ENCODE measurements around the gene TMEM242.
"Not testable (repeated sequence)": the region's sequence is repeated elsewhere in the genome, so short reads cannot be mapped to it uniquely, and the experiment has no call there.

Gene TMEM242

GRCh38 chr6:157346373-157346772, 23.1 kb upstream of the TMEM242 start:
- Histone ChIP-seq H3K27me3 (no peaks in the 10 kb centered on the region), H3K27ac (no peak overlapping the region), H3K4me3 (no peak overlapping the region), H3K9ac (no peak overlapping the region), H3K36me3 (no peaks in the 10 kb centered on the region), H3K4me2 (no peak overlapping the region), H3K9me3 (replicated peaks in 1 of 11) (peaks cover 8 to 22% (median 14%) of the 10 kb centered on the region in 11 experiments), H3K4me1 (no peaks in the 10 kb centered on the region), H4K20me1 (no peaks in the 10 kb centered on the region)
- TF ChIP-seq Cebpa-rat (IDR thresholded peaks at IDR 0.05): no peak

GRCh38 chr6:157343732-157344131, 20.4 kb upstream of the TMEM242 start:
- Histone ChIP-seq H3K27me3 (no peaks in the 10 kb centered on the region), H3K4me3 (no peak overlapping the region), H3K9ac (no peak overlapping the region), H4K20me1 (no peaks in the 10 kb centered on the region), H3K4me1 (no peaks in the 10 kb centered on the region), H3K9me3 (replicated peaks in 1 of 11) (peaks cover 0 to 9% (median 0%) of the 10 kb centered on the region in 11 experiments; a peak in 2 of 22 replicates), H3K4me2 (no peak overlapping the region), H3K36me3 (no peaks in the 10 kb centered on the region), H3K27ac (no peak overlapping the region)
- no peak for TF ChIP-seq Cebpa-rat (IDR thresholded peaks at IDR 0.05)

GRCh38 chr6:157339432-157339831, 16.1 kb upstream of the TMEM242 start:
- Histone ChIP-seq H3K27ac (no peak overlapping the region), H4K20me1 (no peaks in the 10 kb centered on the region), H3K27me3 (no peaks in the 10 kb centered on the region), H3K4me1 (no peaks in the 10 kb centered on the region), H3K9ac (no peak overlapping the region), H3K4me3 (no peak overlapping the region), H3K4me2 (no peak overlapping the region), H3K36me3 (no peaks in the 10 kb centered on the region), H3K9me3 (replicated peaks in 1 of 11) (no peaks in the 10 kb centered on the region)
- TF ChIP-seq Cebpa-rat (IDR thresholded peaks at IDR 0.05): no peak

- TF ChIP-seq Cebpa-rat (IDR thresholded peaks at IDR 0.05): no peak
- no peaks in the 10 kb centered on the region for H3K36me3 ChIP-seq
- H3K4me3 ChIP-seq: no peak overlapping the region
Observed at GRCh38 chr6:157337751-157338150, 14.4 kb upstream of the TMEM242 start.

GRCh38 chr6:157337276-157337675, 14.0 kb upstream of the TMEM242 start:
- not testable (repeated sequence) for H3K4me3 ChIP-seq; H3K4me1 ChIP-seq; H3K9ac ChIP-seq; H3K27ac ChIP-seq; H3K9me3 ChIP-seq (replicated peaks in 1 of 11); H4K20me1 ChIP-seq; H3K4me2 ChIP-seq; H3K27me3 ChIP-seq; H3K36me3 ChIP-seq

More at GRCh38 chr6:157337751-157338150, 14.4 kb upstream of the TMEM242 start:
- Histone ChIP-seq H3K27ac (no peak overlapping the region), H3K9ac (no peak overlapping the region), H3K4me2 (no peak overlapping the region), H4K20me1 (no peaks in the 10 kb centered on the region), H3K27me3 (no peaks in the 10 kb centered on the region), H3K9me3 (replicated peaks in 1 of 11) (no peaks in the 10 kb centered on the region), H3K4me1 (no peaks in the 10 kb centered on the region)

GRCh38 chr6:157335829-157336228, 12.5 kb upstream of the TMEM242 start:
- Histone ChIP-seq H3K4me2 (no peak overlapping the region), H3K4me3 (no peak overlapping the region), H3K9ac (no peak overlapping the region), H3K4me1 (no peaks in the 10 kb centered on the region), H4K20me1 (no peaks in the 10 kb centered on the region), H3K9me3 (replicated peaks in 1 of 11) (no peaks in the 10 kb centered on the region), H3K27me3 (no peaks in the 10 kb centered on the region), H3K36me3 (no peaks in the 10 kb centered on the region), H3K27ac (no peak overlapping the region)
- TF ChIP-seq Cebpa-rat (IDR thresholded peaks at IDR 0.05): no peak

- H3K27me3 ChIP-seq: no peaks in the 10 kb centered on the region
- H3K9me3 ChIP-seq (replicated peaks in 1 of 11): no peaks in the 10 kb centered on the region
- H3K4me1 ChIP-seq: no peaks in the 10 kb centered on the region
- TF ChIP-seq Cebpa-rat (IDR thresholded peaks at IDR 0.05): no peak
- H3K9ac ChIP-seq: no peak overlapping the region
- no peaks in the 10 kb centered on the region for H4K20me1 ChIP-seq
- H3K36me3 ChIP-seq: no peaks in the 10 kb centered on the region
- no peak overlapping the region for H3K27ac ChIP-seq
- no peak overlapping the region for H3K4me2 ChIP-seq
- H3K4me3 ChIP-seq: no peak overlapping the region
Observed at GRCh38 chr6:157333956-157334355, 10.6 kb upstream of the TMEM242 start.

- Histone ChIP-seq H3K9ac (no peak overlapping the region), H3K4me3 (no peak overlapping the region), H3K27ac (no peak overlapping the region), H3K36me3 (no peaks in the 10 kb centered on the region), H3K4me1 (no peaks in the 10 kb centered on the region), H3K4me2 (no peak overlapping the region), H4K20me1 (no peaks in the 10 kb centered on the region), H3K9me3 (replicated peaks in 1 of 11) (no peaks in the 10 kb centered on the region), H3K27me3 (no peaks in the 10 kb centered on the region)
- no peak for TF ChIP-seq Cebpa-rat (IDR thresholded peaks at IDR 0.05)
Observed at GRCh38 chr6:157333537-157333936, 10.2 kb upstream of the TMEM242 start.

- no peaks in the 10 kb centered on the region for H3K27me3 ChIP-seq
- H3K9ac ChIP-seq: no peak overlapping the region
- no peaks in the 10 kb centered on the region for H4K20me1 ChIP-seq
- no peaks in the 10 kb centered on the region for H3K4me1 ChIP-seq
- TF ChIP-seq Cebpa-rat (IDR thresholded peaks at IDR 0.05): no peak
- no peak overlapping the region for H3K27ac ChIP-seq
- no peak overlapping the region for H3K4me3 ChIP-seq
- no peaks in the 10 kb centered on the region for H3K36me3 ChIP-seq
- no peak overlapping the region for H3K4me2 ChIP-seq
- H3K9me3 ChIP-seq (replicated peaks in 1 of 11): no peaks in the 10 kb centered on the region
Observed at GRCh38 chr6:157332813-157333212, 9.5 kb upstream of the TMEM242 start.

GRCh38 chr6:157330831-157331230, 7.5 kb upstream of the TMEM242 start:
- Histone ChIP-seq H3K4me2 (no peak overlapping the region), H4K20me1 (no peaks in the 10 kb centered on the region), H3K4me1 (no peaks in the 10 kb centered on the region), H3K27me3 (no peaks in the 10 kb centered on the region), H3K27ac (no peak overlapping the region), H3K4me3 (no peak overlapping the region), H3K36me3 (no peaks in the 10 kb centered on the region), H3K9ac (no peak overlapping the region), H3K9me3 (replicated peaks in 1 of 11) (no peaks in the 10 kb centered on the region)
- no peak for TF ChIP-seq Cebpa-rat (IDR thresholded peaks at IDR 0.05)

GRCh38 chr6:157329829-157330228, 6.5 kb upstream of the TMEM242 start:
- Histone ChIP-seq H3K4me1 (no peaks in the 10 kb centered on the region), H3K27ac (no peak overlapping the region), H3K9ac (no peak overlapping the region), H3K36me3 (no peaks in the 10 kb centered on the region), H3K9me3 (replicated peaks in 1 of 11) (no peaks in the 10 kb centered on the region), H3K27me3 (no peaks in the 10 kb centered on the region), H3K4me3 (no peak overlapping the region), H4K20me1 (no peaks in the 10 kb centered on the region), H3K4me2 (no peak overlapping the region)
- TF ChIP-seq Cebpa-rat (IDR thresholded peaks at IDR 0.05): no peak

Data from BLaER1 treated with 17β-estradiol and CSF1 and Interleukin-3, amounts not matched to agents 10 nM and 100 nM (cell line).